Neutrophil (primary cell): ENCODE data around the gene AGAP1.

ENCODE experiments used
- H3K27ac ChIP-seq: fragments of 200-600 bp; sonication (generic); 2 replicates; pipeline ENCODE4 v1.5.1; 2016; ENCODE audit warnings: mild to moderate bottlenecking, moderate library complexity
- H3K27me3 ChIP-seq: fragments of 200-600 bp; sonication (generic); 2 replicates; pipeline ENCODE4 v1.6.0; 2016; ENCODE audit warnings: mild to moderate bottlenecking
- H3K36me3 ChIP-seq: fragments of 200-600 bp; sonication (generic); 2 replicates; pipeline ENCODE4 v1.5.1; 2017
- H3K4me1 ChIP-seq, 2 experiments: fragments of 200-600 bp in 1 of 2; sonication (generic) in 1 of 2; 1 replicate in 1 of 2; 2 replicates in 1 of 2; pipeline versions ENCODE4 v1.5.1 to v1.6.1; 2013 to 2016; ENCODE audit warnings: low read depth in 1 of 2, low read length in 1 of 2, mild to moderate bottlenecking in 1 of 2, moderate library complexity in 1 of 2; ENCODE audit not compliant: control insufficient read depth in 1 of 2, insufficient read depth in 1 of 2
- H3K4me3 ChIP-seq, 2 experiments: fragments of 200-600 bp in 1 of 2; sonication (generic) in 1 of 2; 1 replicate in 1 of 2; 2 replicates in 1 of 2; pipeline ENCODE4 v1.5.1; 2013 to 2016; ENCODE audit warnings: low read depth in 1 of 2, low read length in 1 of 2, mild to moderate bottlenecking in 1 of 2, moderate library complexity in 1 of 2
- H3K9me3 ChIP-seq: fragments of 200-600 bp; sonication (generic); 2 replicates; pipeline ENCODE4 v1.5.1; 2016
- CTCF ChIP-seq: fragments of 200-600 bp; sonication (generic); IDR thresholded peaks from 2 replicates; pipeline ENCODE4 v1.5.1; 2016; ENCODE audit warnings: antibody characterized with exemption

Gene AGAP1

GRCh38 chr2:235856151-235856854, 362.5 kb downstream of the AGAP1 start:
- H3K4me1 ChIP-seq: no peaks in the 10 kb centered on the region
- no peaks in the 10 kb centered on the region for H3K36me3 ChIP-seq
- no peak overlapping the region for H3K4me3 ChIP-seq
- no peaks in the 10 kb centered on the region for H3K9me3 ChIP-seq
- H3K27ac ChIP-seq: no peak overlapping the region
- TF ChIP-seq CTCF: no peak
- no peaks in the 10 kb centered on the region for H3K27me3 ChIP-seq

- no peak overlapping the region for H3K4me3 ChIP-seq
- H3K36me3 ChIP-seq: no peaks in the 10 kb centered on the region
- no peaks in the 10 kb centered on the region for H3K27me3 ChIP-seq
- no peaks in the 10 kb centered on the region for H3K9me3 ChIP-seq
- H3K4me1 ChIP-seq: no peaks in the 10 kb centered on the region
- no peak overlapping the region for H3K27ac ChIP-seq
- TF ChIP-seq CTCF: no peak
Observed at GRCh38 chr2:235857598-235857997, 363.8 kb downstream of the AGAP1 start.

- no peak overlapping the region for H3K4me3 ChIP-seq
- H3K27me3 ChIP-seq: peaks cover 11% of the 10 kb centered on the region
- no peaks in the 10 kb centered on the region for H3K4me1 ChIP-seq
- H3K36me3 ChIP-seq: no peaks in the 10 kb centered on the region
- H3K27ac ChIP-seq: no peak overlapping the region
- H3K9me3 ChIP-seq: no peaks in the 10 kb centered on the region
- TF ChIP-seq CTCF: no peak
Observed at GRCh38 chr2:235858881-235859280, 365.0 kb downstream of the AGAP1 start.

GRCh38 chr2:235859651-235860050, 365.8 kb downstream of the AGAP1 start:
- Histone ChIP-seq H3K9me3 (no peaks in the 10 kb centered on the region), H3K4me1 (no peaks in the 10 kb centered on the region), H3K27ac (no peak overlapping the region), H3K36me3 (no peaks in the 10 kb centered on the region), H3K27me3 (peaks cover 19% of the 10 kb centered on the region), H3K4me3 (no peak overlapping the region)
- no peak for TF ChIP-seq CTCF

GRCh38 chr2:235860111-235860510, 366.3 kb downstream of the AGAP1 start:
- peaks cover 24% of the 10 kb centered on the region for H3K27me3 ChIP-seq
- no peak overlapping the region for H3K27ac ChIP-seq
- no peak overlapping the region for H3K4me3 ChIP-seq
- H3K9me3 ChIP-seq: no peaks in the 10 kb centered on the region
- TF ChIP-seq CTCF: no peak
- no peaks in the 10 kb centered on the region for H3K36me3 ChIP-seq
- H3K4me1 ChIP-seq: no peaks in the 10 kb centered on the region
